Erythroblast (primary cell): Measurements from ENCODE around the gene YTHDC1.

ENCODE experiments used
- GATA1 ChIP-seq: IDR thresholded peaks from 2 replicates; pipeline ENCODE4 v1.6.1; 2011; ENCODE audit warnings: low read depth, mild to moderate bottlenecking, control low read depth, low read length, moderate library complexity
- POLR2A ChIP-seq: IDR thresholded peaks from 2 replicates; pipeline ENCODE4 v1.6.1; 2011; ENCODE audit warnings: mild to moderate bottlenecking, low read length

GRCh38 chr4:68368691-68369131, 18.8 kb upstream of the YTHDC1 start:
- TF ChIP-seq POLR2A: no peak
- TF ChIP-seq GATA1: no peak
